KMS-11 (cell line): ENCODE measurements around the gene ABCB8.
"Not testable (repeated sequence)": the region's sequence is repeated elsewhere in the genome, so short reads cannot be mapped to it uniquely, and the experiment has no call there.

Source experiments
- H2AFZ ChIP-seq: fragments of 200-600 bp; sonication (generic); 2 replicates; pipeline ENCODE4 v1.6.1; 2016; ENCODE audit warnings: antibody characterized with exemption, mixed run types, low read depth
- H3K27ac ChIP-seq: fragments of 200-600 bp; sonication (generic); 2 replicates; pipeline ENCODE4 v1.6.1; 2016; ENCODE audit warnings: mild to moderate bottlenecking, mixed run types
- H3K27me3 ChIP-seq: fragments of 200-600 bp; sonication (generic); 2 replicates; pipeline ENCODE4 v1.6.1; 2017; ENCODE audit warnings: mild to moderate bottlenecking, low read depth, mixed run types, moderate library complexity; ENCODE audit not compliant: insufficient read depth
- H3K36me3 ChIP-seq: fragments of 200-600 bp; sonication (generic); 2 replicates; pipeline ENCODE4 v1.6.1; 2017; ENCODE audit warnings: mild to moderate bottlenecking, mixed run types; ENCODE audit not compliant: insufficient read depth
- H3K4me1 ChIP-seq: fragments of 200-600 bp; sonication (generic); 2 replicates; pipeline ENCODE4 v1.6.1; 2016; ENCODE audit warnings: mild to moderate bottlenecking, low read depth, mixed run types; ENCODE audit not compliant: poor library complexity, severe bottlenecking
- H3K4me2 ChIP-seq: fragments of 200-600 bp; sonication (generic); 2 replicates; pipeline ENCODE4 v1.7.0; 2016; ENCODE audit warnings: mild to moderate bottlenecking, mixed run types
- H3K4me3 ChIP-seq: fragments of 200-600 bp; sonication (generic); IDR thresholded peaks from 2 replicates; pipeline ENCODE4 v1.6.1; 2017; ENCODE audit warnings: low read depth, low read length, mixed read lengths; ENCODE audit not compliant: insufficient read depth
- H3K79me2 ChIP-seq: fragments of 200-600 bp; sonication (generic); 2 replicates; pipeline ENCODE4 v1.6.1; 2016; ENCODE audit warnings: low read depth, mixed run types; ENCODE audit not compliant: insufficient read depth
- H3K9ac ChIP-seq: fragments of 200-600 bp; sonication (generic); 2 replicates; pipeline ENCODE4 v1.6.1; 2016; ENCODE audit warnings: mild to moderate bottlenecking, mixed run types
- H4K20me1 ChIP-seq: fragments of 200-600 bp; sonication (generic); 2 replicates; pipeline ENCODE4 v1.6.1; 2016; ENCODE audit warnings: mild to moderate bottlenecking, mixed run types; ENCODE audit not compliant: insufficient read depth
- TF ChIP-seq, protein P1 (sequence below): fragments of 200-600 bp; sonication (generic); conservative IDR thresholded peaks from 2 replicates; pipeline ENCODE4 v1.6.1; 2017; ENCODE audit warnings: low read depth, mild to moderate bottlenecking, antibody characterized with exemption, low read length, moderate library complexity, mixed read lengths

ABCB8 gene

GRCh38 chr7:151010307-151011096, 17.7 kb upstream of the ABCB8 start:
- H3K4me1 ChIP-seq = peaks cover 14% of the 10 kb centered on the region
- H3K79me2 ChIP-seq = no peaks in the 10 kb centered on the region
- no peaks in the 10 kb centered on the region for H3K36me3 ChIP-seq
- no peaks in the 10 kb centered on the region; the same call in 1 of the 2 replicates for H3K27me3 ChIP-seq
- no peak overlapping the region for H3K9ac ChIP-seq
- TF ChIP-seq, protein P1, sequence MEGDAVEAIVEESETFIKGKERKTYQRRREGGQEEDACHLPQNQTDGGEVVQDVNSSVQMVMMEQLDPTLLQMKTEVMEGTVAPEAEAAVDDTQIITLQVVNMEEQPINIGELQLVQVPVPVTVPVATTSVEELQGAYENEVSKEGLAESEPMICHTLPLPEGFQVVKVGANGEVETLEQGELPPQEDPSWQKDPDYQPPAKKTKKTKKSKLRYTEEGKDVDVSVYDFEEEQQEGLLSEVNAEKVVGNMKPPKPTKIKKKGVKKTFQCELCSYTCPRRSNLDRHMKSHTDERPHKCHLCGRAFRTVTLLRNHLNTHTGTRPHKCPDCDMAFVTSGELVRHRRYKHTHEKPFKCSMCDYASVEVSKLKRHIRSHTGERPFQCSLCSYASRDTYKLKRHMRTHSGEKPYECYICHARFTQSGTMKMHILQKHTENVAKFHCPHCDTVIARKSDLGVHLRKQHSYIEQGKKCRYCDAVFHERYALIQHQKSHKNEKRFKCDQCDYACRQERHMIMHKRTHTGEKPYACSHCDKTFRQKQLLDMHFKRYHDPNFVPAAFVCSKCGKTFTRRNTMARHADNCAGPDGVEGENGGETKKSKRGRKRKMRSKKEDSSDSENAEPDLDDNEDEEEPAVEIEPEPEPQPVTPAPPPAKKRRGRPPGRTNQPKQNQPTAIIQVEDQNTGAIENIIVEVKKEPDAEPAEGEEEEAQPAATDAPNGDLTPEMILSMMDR = no peak
- no peak overlapping the region for H3K4me3 ChIP-seq
- no peaks in the 10 kb centered on the region for H4K20me1 ChIP-seq
- no peak overlapping the region for H2AFZ ChIP-seq
- H3K4me2 ChIP-seq = no peak overlapping the region
- H3K27ac ChIP-seq = no peak overlapping the region

- Histone ChIP-seq H2AFZ (no peak overlapping the region), H3K79me2 (no peaks in the 10 kb centered on the region), H3K4me1 (peaks cover 14% of the 10 kb centered on the region), H4K20me1 (no peaks in the 10 kb centered on the region), H3K4me3 (no peak overlapping the region), H3K4me2 (no peak overlapping the region), H3K27ac (no peak overlapping the region), H3K36me3 (no peaks in the 10 kb centered on the region), H3K27me3 (no peaks in the 10 kb centered on the region; the same call in 1 of the 2 replicates), H3K9ac (no peak overlapping the region)
- TF ChIP-seq, protein P1 = no peak
Measured at GRCh38 chr7:151011097-151011409, 17.2 kb upstream of the ABCB8 start.

DNA sequence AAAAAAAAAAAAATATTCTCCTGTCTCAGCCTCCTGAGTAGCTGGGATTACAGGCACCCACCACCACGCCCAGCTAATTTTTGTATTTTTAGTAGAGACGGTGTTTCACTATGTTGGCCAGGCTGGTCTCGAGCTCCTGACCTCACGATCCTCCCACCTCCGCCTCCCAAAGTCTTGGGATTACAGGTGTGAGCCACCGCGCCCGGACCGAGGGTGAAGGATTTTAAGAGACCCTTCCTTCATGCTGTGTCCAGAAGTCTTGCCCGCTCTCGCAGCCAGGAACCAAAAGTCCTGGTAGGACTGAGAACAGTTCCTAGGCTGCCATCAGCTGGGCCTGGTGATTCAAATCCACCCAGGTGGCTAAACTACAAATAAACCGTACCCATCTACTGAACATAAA, 16.6 kb upstream of the ABCB8 start:
- not testable (repeated sequence) for H3K36me3 ChIP-seq, H3K27ac ChIP-seq, H3K27me3 ChIP-seq, H3K9ac ChIP-seq, H4K20me1 ChIP-seq, H3K4me2 ChIP-seq, H3K79me2 ChIP-seq, H3K4me3 ChIP-seq, H2AFZ ChIP-seq
- H3K4me1 ChIP-seq = peaks cover 14% of the 10 kb centered on the region

DNA sequence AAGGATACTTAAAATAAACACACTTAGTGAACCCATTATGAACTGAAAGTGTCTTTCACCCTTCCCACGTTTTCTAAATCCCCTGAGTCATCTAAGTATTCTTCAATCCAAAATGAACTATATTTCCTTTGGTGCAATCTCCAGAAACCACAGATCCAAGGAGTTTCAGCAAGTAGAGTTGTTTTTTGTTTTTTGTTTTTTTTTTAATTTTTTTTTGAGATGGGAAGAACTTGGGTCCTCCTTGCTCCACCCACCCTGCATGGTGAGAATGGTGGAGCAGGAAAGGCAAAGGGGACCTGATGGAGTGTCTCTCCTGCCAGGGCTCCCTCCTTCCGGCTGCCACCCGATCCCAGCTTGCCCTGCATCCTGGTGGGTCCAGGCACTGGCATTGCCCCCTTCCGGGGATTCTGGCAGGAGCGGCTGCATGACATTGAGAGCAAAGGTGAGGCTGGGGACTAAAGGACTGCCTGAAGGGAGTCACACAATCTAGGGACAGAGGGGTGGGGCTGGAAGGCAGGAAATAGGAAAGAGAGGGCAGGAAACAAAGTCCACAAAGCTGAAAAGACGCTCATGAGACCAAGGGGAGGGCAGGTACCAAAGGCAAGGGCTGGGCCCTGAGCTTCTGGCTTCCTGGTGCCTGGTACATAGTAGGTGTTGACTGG, 16.1 kb upstream of the ABCB8 start:
- Histone ChIP-seq H3K4me1 (peaks cover 14% of the 10 kb centered on the region), H3K36me3 (no peaks in the 10 kb centered on the region), H3K79me2 (no peaks in the 10 kb centered on the region), H4K20me1 (no peaks in the 10 kb centered on the region), H3K4me3 (no peak overlapping the region), H3K4me2 (no peak overlapping the region), H3K9ac (no peak overlapping the region), H3K27me3 (no peaks in the 10 kb centered on the region; the same call in 1 of the 2 replicates), H2AFZ (no peak overlapping the region), H3K27ac (no peak overlapping the region)
- TF ChIP-seq, protein P1 = no peak
